ENCODE results near the gene FUT3.
"Not testable (repeated sequence)": the region's sequence is repeated elsewhere in the genome, so short reads cannot be mapped to it uniquely, and the experiment has no call there.

The FUT3 gene

GRCh38 chr19:5851302-5851701 lies at the start of gene FUT3:
FUT3 (minus strand) TSS chr19:5851449.
- DNase-seq = no peak

- no peak for DNase-seq
Measured at GRCh38 chr19:5900976-5901375, 49.7 kb upstream of the FUT3 start.

- DNase-seq = no peak
Measured at GRCh38 chr19:5899728-5900526, 48.7 kb upstream of the FUT3 start.

GRCh38 chr19:5897189-5897969 lies 46.1 kb upstream of the FUT3 start:
- no peak for DNase-seq

GRCh38 chr19:5896365-5897076 lies 45.3 kb upstream of the FUT3 start:
- DNase-seq = no peak

GRCh38 chr19:5895890-5896289 lies 44.6 kb upstream of the FUT3 start:
- DNase-seq = no peak

- no peak for DNase-seq
Measured at GRCh38 chr19:5895409-5895808, 44.2 kb upstream of the FUT3 start.

GRCh38 chr19:5894704-5895349 lies 43.6 kb upstream of the FUT3 start:
- DNase-seq = no peak

GRCh38 chr19:5893907-5894703 lies 42.9 kb upstream of the FUT3 start:
- DNase-seq = peak; percentile 35

- no peak for DNase-seq
Measured at GRCh38 chr19:5893296-5893903, 42.2 kb upstream of the FUT3 start.

GRCh38 chr19:5892772-5893275 lies 41.6 kb upstream of the FUT3 start:
- no peak for DNase-seq

- no peak for DNase-seq
Measured at GRCh38 chr19:5891938-5892771, 40.9 kb upstream of the FUT3 start.

- no peak for DNase-seq
Measured at GRCh38 chr19:5891572-5891937, 40.3 kb upstream of the FUT3 start.

GRCh38 chr19:5890099-5890498 lies 38.9 kb upstream of the FUT3 start:
- no peak for DNase-seq

- DNase-seq = no peak
Measured at GRCh38 chr19:5889288-5889971, 38.2 kb upstream of the FUT3 start.

- DNase-seq = not testable (repeated sequence)
Measured at GRCh38 chr19:5884065-5884811, 33.0 kb upstream of the FUT3 start.

- DNase-seq = not testable (repeated sequence)
Measured at GRCh38 chr19:5883157-5883873, 32.1 kb upstream of the FUT3 start.

GRCh38 chr19:5882421-5882968 lies 31.2 kb upstream of the FUT3 start:
- no peak for DNase-seq
